Prostate gland (tissue), 2 donors: Measurements from ENCODE around the gene BCL2L11.

ENCODE experiments used
- CTCF ChIP-seq, 4 experiments: fragments of 200-600 bp in 2 of 4; fragments of 450-650 bp in 2 of 4; sonication (generic) in 2 of 4; IDR thresholded peaks; 1 replicate in 3 of 4; 2 replicates in 1 of 4; pipeline ENCODE4 v1.5.1; 2016 to 2019; ENCODE audit warnings: antibody characterized with exemption in 4 of 4, mild to moderate bottlenecking in 2 of 4, moderate library complexity in 2 of 4
- POLR2A ChIP-seq: fragments of 450-650 bp; IDR thresholded peaks from one replicate; pipeline ENCODE4 v1.6.1; 2016; ENCODE audit warnings: antibody characterized with exemption, mild to moderate bottlenecking
- POLR2AphosphoS5 ChIP-seq: sonication (generic); formaldehyde crosslinking; IDR thresholded peaks from one replicate; pipeline ENCODE4 v1.6.1; 2017; ENCODE audit warnings: antibody characterized with exemption

- TF ChIP-seq CTCF (IDR thresholded peaks at IDR 0.05) (no peak), POLR2AphosphoS5 (no peak), POLR2A (no peak)
These were observed 48.0 kb downstream of the BCL2L11 start for GRCh38 chr2:111168528-111169239.
